HepG2 (cell line): ENCODE measurements around the gene AGRN. TPM values are rescaled to one million over a fixed set of nuclear protein-coding genes. Genes with fewer than 3 reads are reported as not detected.
A peak's percentile ranks its signal among the peaks of the same experiment; 100 is the strongest.

Experiments used
- ARHGAP35 ChIP-seq: sonication (generic); formaldehyde crosslinking; IDR thresholded peaks from 2 replicates; pipeline ENCODE4 v1.9.0; 2022; ENCODE audit warnings: mild to moderate bottlenecking, inconsistent platforms, moderate library complexity, missing genetic modification reagents, borderline replicate concordance
- CENPX ChIP-seq: sonication (generic); formaldehyde crosslinking; IDR thresholded peaks from 2 replicates; pipeline ENCODE4 v1.9.0; 2021; ENCODE audit warnings: mild to moderate bottlenecking, missing genetic modification reagents, moderate library complexity
- IRF1 ChIP-seq: sonication (generic); formaldehyde crosslinking; IDR thresholded peaks from 2 replicates; pipeline ENCODE4 v1.4.0; 2020; ENCODE audit warnings: low read depth, mild to moderate bottlenecking, missing genetic modification reagents
- MAX ChIP-seq: IDR thresholded peaks from 2 replicates; pipeline ENCODE4 v1.6.1; 2012; ENCODE audit warnings: inconsistent platforms
- MED13 ChIP-seq: sonication (generic); formaldehyde crosslinking; IDR thresholded peaks from 2 replicates; pipeline ENCODE4 v1.5.0; 2020; ENCODE audit warnings: missing genetic modification reagents
- MXI1 ChIP-seq: IDR thresholded peaks from 3 replicates; pipeline ENCODE4 v1.6.1; 2012; ENCODE audit warnings: low read depth, low read length, inconsistent platforms, borderline replicate concordance
- MYNN ChIP-seq: sonication (generic); formaldehyde crosslinking; IDR thresholded peaks from 2 replicates; pipeline ENCODE4 v1.4.0; 2020; ENCODE audit warnings: mild to moderate bottlenecking, low read depth, missing genetic modification reagents
- NBN ChIP-seq: fragments of 450-650 bp; conservative IDR thresholded peaks from 2 replicates; pipeline ENCODE4 v1.6.1; 2017
- NFKBIZ ChIP-seq: IDR thresholded peaks from 2 replicates; pipeline ENCODE4 v1.6.1; 2018; ENCODE audit warnings: missing genetic modification reagents, missing compliant biosample characterization
- RBM22 ChIP-seq: fragments of 200-400 bp; formaldehyde crosslinking; optimal IDR thresholded peaks from 2 replicates; pipeline ENCODE3; 2017; ENCODE audit warnings: mild to moderate bottlenecking, low read length, moderate library complexity
- RFXAP ChIP-seq: sonication (generic); formaldehyde crosslinking; IDR thresholded peaks from 2 replicates; pipeline ENCODE4 v1.4.0; 2020; ENCODE audit warnings: missing genetic modification reagents, borderline replicate concordance
- RXRA ChIP-seq: sonication (generic); formaldehyde crosslinking; IDR thresholded peaks from 2 replicates; pipeline ENCODE4 v1.5.1; 2020; ENCODE audit warnings: missing genetic modification reagents
- SIN3B ChIP-seq: fragments of 150-350 bp; IDR thresholded peaks from 2 replicates; pipeline ENCODE4 v1.6.1; 2014; ENCODE audit warnings: low read length
- SPEN ChIP-seq: sonication (generic); formaldehyde crosslinking; IDR thresholded peaks from 2 replicates; pipeline ENCODE4 v1.5.1; 2020; ENCODE audit warnings: low read depth, mild to moderate bottlenecking, missing genetic modification reagents
- TBX2 ChIP-seq: sonication (generic); formaldehyde crosslinking; IDR thresholded peaks from 2 replicates; pipeline ENCODE4 v1.5.0; 2020; ENCODE audit warnings: missing genetic modification reagents, mild to moderate bottlenecking, borderline replicate concordance
- TCF12 ChIP-seq, 2 experiments: fragments of 450-650 bp in 1 of 2; sonication (generic) in 1 of 2; formaldehyde crosslinking in 1 of 2; IDR thresholded peaks; 2 replicates each; pipeline versions ENCODE4 v1.6.1 to v1.8.0; 2017 to 2022; ENCODE audit warnings: antibody characterized with exemption in 1 of 2, mild to moderate bottlenecking in 1 of 2, missing genetic modification reagents in 1 of 2, moderate library complexity in 1 of 2
- YY1 ChIP-seq: IDR thresholded peaks from 2 replicates; pipeline ENCODE4 v1.6.1; 2011; ENCODE audit warnings: low read length, low read depth, moderate library complexity, mild to moderate bottlenecking; ENCODE audit not compliant: insufficient read depth, insufficient replicate concordance
- ZBTB10 ChIP-seq: sonication (generic); formaldehyde crosslinking; IDR thresholded peaks from 2 replicates; pipeline ENCODE4 v1.4.0; 2020; ENCODE audit warnings: missing genetic modification reagents, borderline replicate concordance
- ZBTB8A ChIP-seq: sonication (generic); formaldehyde crosslinking; IDR thresholded peaks from 2 replicates; pipeline ENCODE4 v1.4.0; 2020; ENCODE audit warnings: mild to moderate bottlenecking, low read depth, missing genetic modification reagents, borderline replicate concordance
- ZNF180 ChIP-seq: sonication (generic); formaldehyde crosslinking; IDR thresholded peaks from 2 replicates; pipeline ENCODE4 v1.4.0; 2020; ENCODE audit warnings: low read depth, missing genetic modification reagents, borderline replicate concordance
- polyA plus RNA-seq, 8 experiments: library from polyadenylated mRNA; depleted of rRNA in 3 of 8; stranded (reverse) in 7 of 8; unstranded in 1 of 8; fragments of >200 nt; fragmentation: Illumina TruSeq in 4 of 8; extraction: Trizol in 4 of 8; gene quantifications; 2 replicates each; pipeline versions ENCODE4 v1.2.1 to v1.2.3, GENCODE V29; 2011 to 2016; ENCODE audit warnings: low read depth in 4 of 8, missing spikeins in 1 of 8, mixed read lengths in 1 of 8; ENCODE audit not compliant: insufficient read depth in 1 of 8
- total RNA-seq, 5 experiments: library from RNA; depleted of rRNA; stranded (reverse); fragments of >200 nt; fragmentation: Illumina TruSeq; extraction: Trizol; gene quantifications; 2 replicates each; pipeline ENCODE4 v1.2.3, GENCODE V29; 2016; ENCODE audit warnings: low read depth in 1 of 5
- TF ChIP-seq, protein P1 (sequence below): sonication (generic); formaldehyde crosslinking; IDR thresholded peaks from 2 replicates; pipeline ENCODE4 v1.9.0; 2021; ENCODE audit warnings: missing genetic modification reagents, mild to moderate bottlenecking, borderline replicate concordance
- TF ChIP-seq, protein P2 (sequence below): sonication (generic); formaldehyde crosslinking; IDR thresholded peaks from 2 replicates; pipeline ENCODE4 v1.9.0; 2021; ENCODE audit warnings: missing genetic modification reagents, borderline replicate concordance

Gene AGRN
- total and polyA plus RNA-seq, 2 of the 13 experiments (the other 11 are each of a cell fraction or from before 2014, with no cell fraction given) = 29.8 to 65.2 TPM

- TF ChIP-seq RBM22 (no peak), NFKBIZ (CRISPR knock-in tag) (no peak), SIN3B (no peak), CENPX (CRISPR knock-in tag) (no peak), MED13 (CRISPR knock-in tag) (no peak), ZBTB8A (CRISPR knock-in tag) (no peak), TBX2 (peak; percentile 64), ARHGAP35 (CRISPR knock-in tag) (no peak), MAX (no peak), ZBTB10 (no peak), RFXAP (CRISPR knock-in tag) (no peak), MXI1 (peak; percentile 65; the same call in 1 of the 3 replicates), SPEN (CRISPR knock-in tag) (no peak), TCF12 (IDR thresholded peaks at IDR 0.05) (no peak), TCF12 (CRISPR knock-in tag; IDR thresholded peaks at IDR 0.05) (no peak), ZNF180 (CRISPR knock-in tag) (no peak), NBN (no peak), MYNN (no peak), RXRA (CRISPR knock-in tag) (no peak), YY1 (no peak), IRF1 (CRISPR knock-in tag) (peak; percentile 100)
- TF ChIP-seq, protein P1, sequence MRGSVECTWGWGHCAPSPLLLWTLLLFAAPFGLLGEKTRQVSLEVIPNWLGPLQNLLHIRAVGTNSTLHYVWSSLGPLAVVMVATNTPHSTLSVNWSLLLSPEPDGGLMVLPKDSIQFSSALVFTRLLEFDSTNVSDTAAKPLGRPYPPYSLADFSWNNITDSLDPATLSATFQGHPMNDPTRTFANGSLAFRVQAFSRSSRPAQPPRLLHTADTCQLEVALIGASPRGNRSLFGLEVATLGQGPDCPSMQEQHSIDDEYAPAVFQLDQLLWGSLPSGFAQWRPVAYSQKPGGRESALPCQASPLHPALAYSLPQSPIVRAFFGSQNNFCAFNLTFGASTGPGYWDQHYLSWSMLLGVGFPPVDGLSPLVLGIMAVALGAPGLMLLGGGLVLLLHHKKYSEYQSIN = no peak
- TF ChIP-seq, protein P2, sequence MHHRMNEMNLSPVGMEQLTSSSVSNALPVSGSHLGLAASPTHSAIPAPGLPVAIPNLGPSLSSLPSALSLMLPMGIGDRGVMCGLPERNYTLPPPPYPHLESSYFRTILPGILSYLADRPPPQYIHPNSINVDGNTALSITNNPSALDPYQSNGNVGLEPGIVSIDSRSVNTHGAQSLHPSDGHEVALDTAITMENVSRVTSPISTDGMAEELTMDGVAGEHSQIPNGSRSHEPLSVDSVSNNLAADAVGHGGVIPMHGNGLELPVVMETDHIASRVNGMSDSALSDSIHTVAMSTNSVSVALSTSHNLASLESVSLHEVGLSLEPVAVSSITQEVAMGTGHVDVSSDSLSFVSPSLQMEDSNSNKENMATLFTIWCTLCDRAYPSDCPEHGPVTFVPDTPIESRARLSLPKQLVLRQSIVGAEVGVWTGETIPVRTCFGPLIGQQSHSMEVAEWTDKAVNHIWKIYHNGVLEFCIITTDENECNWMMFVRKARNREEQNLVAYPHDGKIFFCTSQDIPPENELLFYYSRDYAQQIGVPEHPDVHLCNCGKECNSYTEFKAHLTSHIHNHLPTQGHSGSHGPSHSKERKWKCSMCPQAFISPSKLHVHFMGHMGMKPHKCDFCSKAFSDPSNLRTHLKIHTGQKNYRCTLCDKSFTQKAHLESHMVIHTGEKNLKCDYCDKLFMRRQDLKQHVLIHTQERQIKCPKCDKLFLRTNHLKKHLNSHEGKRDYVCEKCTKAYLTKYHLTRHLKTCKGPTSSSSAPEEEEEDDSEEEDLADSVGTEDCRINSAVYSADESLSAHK (CRISPR knock-in tag) = 0 out of 2 replicates have a peak, but pooled peaks have one; percentile 41
These were observed 6.6 kb upstream of the AGRN start, which contains the start of gene ISG15 (continued) for GRCh38 chr1:1013105-1013921.
